Kidney epithelial cell (primary cell): ENCODE results near the gene TAB2. TPM values are rescaled to one million over a fixed set of nuclear protein-coding genes. Genes with fewer than 3 reads are reported as not detected.

Source experiments
- DNase-seq: peaks from one replicate; pipeline ENCODE4 v3.0.0-alpha.2; 2010; ENCODE audit warnings: low read depth
- H3K27me3 ChIP-seq: 2 replicates; pipeline ENCODE4 v1.6.0; 2011; ENCODE audit warnings: low read length; ENCODE audit not compliant: control insufficient read depth, insufficient read depth
- H3K36me3 ChIP-seq: 2 replicates; pipeline ENCODE4 v1.5.1; 2011; ENCODE audit warnings: low read length; ENCODE audit not compliant: control insufficient read depth, insufficient read depth
- H3K4me3 ChIP-seq: 2 replicates; pipeline ENCODE4 v1.5.1; 2011; ENCODE audit warnings: low read depth, mild to moderate bottlenecking, control low read depth, low read length
- CTCF ChIP-seq: IDR thresholded peaks from 2 replicates; pipeline ENCODE4 v1.5.1; 2011; ENCODE audit warnings: mild to moderate bottlenecking, moderate library complexity, low read length, control low read depth, inconsistent platforms; ENCODE audit not compliant: insufficient read depth, poor library complexity, severe bottlenecking
- total RNA-seq: library from RNA; depleted of rRNA; stranded (reverse); fragments of >200 nt; gene quantifications from 2 replicates; pipeline ENCODE4 v1.2.3, GENCODE V29; 2015

Gene TAB2
- total RNA-seq, 1 donor from 2014 or later = 30.7 TPM

GRCh38 chr6:149380523-149380922, 63.0 kb downstream of the TAB2 start:
- no peak for TF ChIP-seq CTCF
- Histone ChIP-seq H3K36me3 (no peaks in the 10 kb centered on the region), H3K4me3 (no peak overlapping the region), H3K27me3 (no peaks in the 10 kb centered on the region)
- DNase-seq = no peak

- DNase-seq = no peak
- no peak overlapping the region for H3K4me3 ChIP-seq
- no peak for TF ChIP-seq CTCF
- H3K27me3 ChIP-seq = no peaks in the 10 kb centered on the region
- H3K36me3 ChIP-seq = no peaks in the 10 kb centered on the region
These were observed 65.9 kb downstream of the TAB2 start for GRCh38 chr6:149383371-149383770.

- no peaks in the 10 kb centered on the region for H3K27me3 ChIP-seq
- H3K4me3 ChIP-seq = no peak overlapping the region
- H3K36me3 ChIP-seq = no peaks in the 10 kb centered on the region
These were observed 67.0 kb downstream of the TAB2 start for GRCh38 chr6:149384464-149384863.

GRCh38 chr6:149385998-149386646, 68.6 kb downstream of the TAB2 start:
- Histone ChIP-seq H3K4me3 (no peak overlapping the region), H3K27me3 (no peaks in the 10 kb centered on the region), H3K36me3 (no peaks in the 10 kb centered on the region)
- no peak for TF ChIP-seq CTCF
- DNase-seq = no peak

More at GRCh38 chr6:149384464-149384863, 67.0 kb downstream of the TAB2 start:
- DNase-seq = no peak
- TF ChIP-seq CTCF = no peak

- no peaks in the 10 kb centered on the region for H3K27me3 ChIP-seq
- no peak for TF ChIP-seq CTCF
- no peak overlapping the region for H3K4me3 ChIP-seq
- DNase-seq = no peak
- H3K36me3 ChIP-seq = peaks cover 1% of the 10 kb centered on the region
These were observed 70.4 kb downstream of the TAB2 start for GRCh38 chr6:149387779-149388512.
